GM19351 (cell line): Measurements from ENCODE around the gene TRMU.

Source experiments
- ATAC-seq: cut with Tn5 transposase; IDR thresholded peaks from one replicate; pipeline ENCODE4 v1.9.1; 2021; ENCODE audit warnings: mild to moderate bottlenecking, moderate library complexity; ENCODE audit not compliant: unreplicated experiment

Gene TRMU

GRCh38 chr22:46336119-46337078 is 885 bp downstream of the TRMU start:
- no peak for ATAC-seq

- ATAC-seq, result no peak
Observed at GRCh38 chr22:46337870-46338269, 2.4 kb downstream of the TRMU start.

DNA sequence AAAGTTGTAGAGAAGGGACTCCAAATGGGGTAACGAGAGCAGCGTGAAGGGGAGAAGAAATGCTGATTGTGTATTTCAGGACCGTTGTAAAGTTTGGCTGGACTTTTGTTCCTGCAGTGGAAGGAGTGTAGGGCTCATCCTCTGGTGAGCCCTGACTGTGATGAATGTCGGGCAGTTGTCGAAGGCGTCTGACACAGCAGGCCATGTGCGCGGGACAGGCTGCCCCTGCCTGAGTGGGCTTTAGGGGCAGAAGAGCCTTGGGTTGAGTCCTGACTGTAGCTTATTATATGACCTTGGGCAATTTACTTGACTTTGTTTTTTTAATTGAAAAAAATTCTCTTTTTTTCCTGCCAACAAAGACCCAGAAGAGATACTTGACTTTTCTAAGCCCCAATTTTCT is 3.1 kb downstream of the TRMU start:
- ATAC-seq, result no peak

DNA sequence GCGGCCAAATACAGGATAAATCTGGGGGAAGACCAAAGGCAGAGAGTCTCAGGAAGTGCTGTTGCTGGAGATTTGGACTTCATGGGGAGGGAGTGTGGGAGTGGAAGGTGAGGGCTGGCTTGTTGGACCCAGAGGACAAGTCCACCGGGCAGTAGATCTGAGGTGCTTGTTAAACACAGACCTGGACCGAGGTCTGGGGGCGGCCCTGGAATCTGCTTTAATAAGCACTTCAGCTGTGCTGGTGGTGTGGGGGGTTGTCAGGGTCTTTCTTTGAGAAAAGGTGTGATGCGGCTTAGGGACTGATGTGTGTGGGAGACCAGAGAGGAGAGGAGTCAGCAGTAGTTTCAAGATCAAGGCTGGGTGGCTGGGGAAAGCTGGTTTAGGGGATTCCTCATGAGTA is 4.4 kb downstream of the TRMU start:
- ATAC-seq, result no peak

DNA sequence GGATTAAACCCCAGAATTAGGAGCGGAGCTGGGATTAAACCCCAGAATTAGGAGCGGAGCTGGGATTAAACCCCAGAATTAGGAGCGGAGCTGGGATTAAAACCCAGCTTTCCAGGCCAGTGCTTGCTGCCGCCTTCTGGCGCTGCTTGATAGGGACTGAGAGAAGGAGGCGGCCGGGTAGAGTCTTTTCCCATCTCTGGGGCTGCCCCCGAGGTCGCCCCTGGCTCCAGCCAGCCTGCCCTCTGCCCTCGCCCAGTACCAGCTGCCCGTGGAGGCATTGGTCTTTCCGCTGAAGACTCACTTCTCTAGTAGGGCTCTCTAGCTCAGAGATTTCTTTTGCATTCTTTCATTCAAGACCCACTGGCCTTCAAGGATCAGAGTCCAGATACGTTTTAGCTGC is 5.2 kb downstream of the TRMU start:
- no peak for ATAC-seq

- ATAC-seq, result no peak
Observed at GRCh38 chr22:46346680-46347405, 11.3 kb downstream of the TRMU start.

DNA sequence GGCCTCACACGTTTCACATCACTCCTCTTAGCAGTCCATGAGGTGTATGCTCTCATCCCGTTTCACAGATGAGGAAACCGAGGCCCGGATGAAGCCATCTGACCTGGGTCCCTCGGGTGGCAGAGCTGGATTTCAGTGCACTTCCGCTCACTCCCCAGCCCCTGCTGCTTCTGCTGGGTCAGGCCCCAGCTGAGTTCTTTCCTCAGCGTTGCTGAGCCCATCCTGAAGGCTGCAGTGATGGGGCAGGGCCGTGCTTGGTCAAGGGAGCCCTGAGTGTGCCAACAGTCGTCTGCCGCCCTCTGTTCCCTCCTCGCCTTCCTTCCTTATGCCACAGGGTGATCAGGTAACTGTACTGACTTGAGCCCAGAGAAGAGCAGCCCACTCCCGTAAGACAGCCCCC is 12.1 kb downstream of the TRMU start:
- ATAC-seq, result no peak

DNA sequence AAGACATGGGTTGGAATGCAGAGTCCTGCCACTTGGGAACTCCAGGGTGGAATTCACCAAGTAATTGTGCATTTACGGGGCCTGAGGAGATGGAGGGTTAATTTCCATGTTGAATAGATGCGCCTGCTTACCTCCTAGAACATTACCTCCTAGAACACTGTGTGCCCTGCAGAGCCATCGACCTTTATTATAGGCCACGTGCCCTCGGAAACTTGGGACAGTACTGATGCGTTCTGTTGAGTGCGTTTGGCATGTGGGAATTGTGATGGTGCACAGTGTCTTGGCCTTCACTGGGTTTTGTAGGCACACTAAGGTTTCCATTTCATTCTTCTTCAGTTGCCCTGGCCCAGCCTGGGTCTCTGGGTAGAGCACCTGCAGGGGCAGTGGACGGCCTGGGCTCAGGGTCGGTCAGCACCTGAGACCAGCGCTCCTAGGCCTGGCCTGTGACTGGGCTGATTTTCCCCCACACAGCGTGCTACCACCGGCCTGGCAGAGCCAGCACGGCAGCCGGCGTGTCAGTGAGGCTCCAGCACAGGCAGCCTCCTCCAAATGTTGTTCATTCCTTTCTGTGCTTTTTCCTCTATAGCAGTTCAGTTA is 12.7 kb downstream of the TRMU start:
- no peak for ATAC-seq

- ATAC-seq, result no peak
Observed at GRCh38 chr22:46349238-46349637, 13.7 kb downstream of the TRMU start.

- no peak for ATAC-seq
Observed at GRCh38 chr22:46349681-46350080, 14.2 kb downstream of the TRMU start.

DNA sequence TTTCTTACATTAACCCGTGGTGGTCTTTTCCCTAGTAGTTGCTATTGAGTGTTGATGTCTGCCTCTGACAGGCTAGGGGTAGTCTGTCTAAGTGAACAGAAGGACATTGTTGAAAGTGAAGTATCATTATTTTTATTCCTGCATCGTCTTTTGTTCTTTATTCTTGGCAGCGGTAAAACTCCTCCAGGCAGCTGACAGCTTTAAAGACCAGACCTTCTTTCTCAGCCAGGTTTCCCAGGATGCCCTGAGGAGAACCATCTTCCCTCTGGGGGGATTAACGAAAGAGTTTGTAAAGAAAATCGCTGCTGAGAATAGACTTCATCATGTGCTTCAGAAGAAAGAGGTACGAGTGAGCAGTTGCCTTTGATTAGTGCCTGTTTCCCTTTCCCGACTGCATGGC is 14.6 kb downstream of the TRMU start:
- no peak for ATAC-seq

DNA sequence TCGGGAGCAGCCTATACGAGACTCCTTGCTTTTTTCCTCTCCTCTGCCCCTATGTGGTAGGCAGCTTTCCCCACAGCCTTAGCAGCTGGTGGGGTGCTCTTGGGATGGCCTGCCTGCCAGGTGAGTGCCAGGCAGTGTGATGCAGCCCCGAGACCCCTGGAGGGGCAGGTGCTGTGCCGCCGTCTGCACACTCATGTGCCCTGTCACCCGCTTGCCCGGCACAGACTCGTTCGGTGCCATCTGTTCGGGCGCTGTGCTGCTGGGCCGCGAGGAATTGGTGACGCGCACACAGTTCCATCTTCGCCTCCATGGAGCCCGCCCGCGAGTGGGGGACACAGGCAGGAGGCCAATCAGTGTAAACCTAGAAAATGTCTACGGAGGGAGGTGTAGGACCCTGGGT is 15.1 kb downstream of the TRMU start:
- no peak for ATAC-seq

GRCh38 chr22:46351131-46351735 is 15.7 kb downstream of the TRMU start:
- no peak for ATAC-seq

DNA sequence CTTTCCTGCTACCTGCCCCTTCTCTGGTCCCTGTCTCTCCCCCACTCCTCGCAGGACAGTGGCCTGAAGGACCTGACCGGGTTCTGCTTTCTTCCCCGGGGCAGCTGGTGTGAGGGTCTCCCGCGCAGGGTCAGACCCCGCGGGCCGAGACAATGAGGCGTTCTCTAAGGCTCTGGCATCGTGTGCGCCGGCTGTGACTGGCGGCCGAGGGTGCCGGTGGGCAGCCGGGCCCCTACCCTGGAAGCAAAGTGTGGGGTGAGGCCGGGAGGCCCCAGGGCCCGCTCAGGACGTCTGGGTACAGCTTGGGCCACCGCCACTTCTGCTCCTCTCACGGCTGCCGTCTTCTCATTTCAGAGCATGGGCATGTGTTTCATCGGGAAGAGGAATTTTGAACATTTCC is 16.3 kb downstream of the TRMU start:
- no peak for ATAC-seq

- no peak for ATAC-seq
Observed at GRCh38 chr22:46352276-46352675, 16.8 kb downstream of the TRMU start.

- no peak for ATAC-seq
Observed at GRCh38 chr22:46352691-46353386, 17.3 kb downstream of the TRMU start.

GRCh38 chr22:46353483-46354105 is 18.1 kb downstream of the TRMU start:
- ATAC-seq, result no peak

DNA sequence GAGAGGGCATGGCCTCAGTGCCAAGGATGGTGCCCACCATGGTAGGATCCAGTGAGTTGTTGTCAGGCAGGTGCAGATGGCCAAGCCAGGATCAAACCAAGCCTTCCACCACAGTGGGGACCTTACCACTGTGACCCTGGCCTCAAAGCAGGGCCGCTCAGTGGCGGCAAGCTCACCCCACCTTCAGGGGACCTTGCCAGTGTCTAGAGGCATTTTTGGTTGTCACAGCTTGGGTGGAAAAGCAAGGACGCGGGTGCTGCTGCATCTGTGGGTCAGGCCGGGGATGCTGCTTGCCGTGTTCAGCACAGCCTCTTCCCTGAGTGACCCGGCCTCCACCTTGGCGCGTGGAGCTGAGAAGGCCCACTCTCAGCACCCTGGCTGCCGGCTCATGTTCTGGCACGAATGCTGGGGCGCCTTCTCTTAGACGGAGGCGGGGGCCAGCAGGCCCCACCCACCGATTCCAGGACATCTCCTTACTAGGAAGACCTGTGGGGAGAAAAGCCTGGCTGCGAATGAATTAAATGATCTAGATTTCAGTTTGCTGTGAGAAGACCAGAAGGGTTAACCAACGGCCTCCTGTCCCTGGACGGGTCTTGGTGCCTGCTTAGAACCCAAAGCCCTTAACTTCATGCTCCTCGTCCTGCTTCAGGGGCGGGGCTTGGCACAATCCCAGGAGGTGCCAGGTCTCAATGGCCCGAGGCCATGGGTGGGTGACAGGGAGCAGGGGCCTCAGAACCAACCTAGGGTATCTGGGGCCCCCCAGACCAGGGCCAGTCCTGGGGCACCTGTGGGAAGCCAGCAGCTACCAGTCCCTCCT is 18.9 kb downstream of the TRMU start:
- no peak for ATAC-seq

DNA sequence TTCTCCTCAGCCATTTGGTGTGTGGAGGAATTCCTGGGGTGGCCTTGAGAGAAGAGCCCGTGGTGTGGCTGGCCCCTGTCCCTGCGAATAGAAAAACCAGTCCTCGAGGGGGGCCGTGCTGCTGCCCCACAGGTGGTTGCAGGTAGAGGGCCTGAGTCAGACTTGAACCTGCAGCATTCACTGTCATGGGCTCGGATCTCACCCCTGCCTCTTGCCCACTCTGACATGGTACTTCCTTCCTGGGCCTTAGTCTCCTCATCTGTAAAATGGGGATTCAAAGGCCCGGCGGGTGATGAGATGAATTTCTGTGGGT is 19.4 kb downstream of the TRMU start:
- ATAC-seq, result no peak
